CD14-positive monocyte (primary cell): Measurements from ENCODE around the gene WWTR1. TPM values are rescaled to one million over a fixed set of nuclear protein-coding genes. Genes with fewer than 3 reads are reported as not detected.

Experiments
- DNase-seq, 3 donors: peaks; one replicate each; pipeline ENCODE4 v3.0.0-alpha.2; 2011 to 2022
- H2AFZ ChIP-seq: 2 replicates; pipeline ENCODE4 v1.6.0; 2012; ENCODE audit warnings: mild to moderate bottlenecking, low read depth, low read length, inconsistent platforms; ENCODE audit not compliant: insufficient read depth, poor library complexity, severe bottlenecking
- H3K27ac ChIP-seq, 2 donors: 1 replicate in 1 of 2; 2 replicates in 1 of 2; pipeline ENCODE4 v1.5.1; 2012 to 2013; ENCODE audit warnings: low read length in 2 of 2, control low read depth in 1 of 2, inconsistent platforms in 1 of 2, low read depth in 1 of 2, mild to moderate bottlenecking in 1 of 2
- H3K27me3 ChIP-seq, 2 donors: one replicate each; pipeline versions ENCODE4 v1.6.0 to v1.6.1; 2011 to 2013; ENCODE audit warnings: low read length in 2 of 2; ENCODE audit not compliant: control insufficient read depth in 2 of 2, insufficient read depth in 2 of 2
- H3K36me3 ChIP-seq, 2 donors: replicated peaks in 1 of 2; 1 replicate in 1 of 2; 2 replicates in 1 of 2; pipeline versions ENCODE4 v1.5.1 to v1.6.1; 2012 to 2013; ENCODE audit warnings: low read length in 2 of 2, control low read depth in 1 of 2, inconsistent platforms in 1 of 2, mild to moderate bottlenecking in 1 of 2; ENCODE audit not compliant: insufficient read depth in 2 of 2, control insufficient read depth in 1 of 2
- H3K4me1 ChIP-seq, 2 donors: 1 replicate in 1 of 2; 2 replicates in 1 of 2; pipeline versions ENCODE4 v1.5.1 to v1.6.1; 2012 to 2013; ENCODE audit warnings: low read length in 2 of 2, control low read depth in 1 of 2, inconsistent platforms in 1 of 2, mild to moderate bottlenecking in 1 of 2, moderate library complexity in 1 of 2; ENCODE audit not compliant: insufficient read depth in 2 of 2, control insufficient read depth in 1 of 2
- H3K4me2 ChIP-seq: replicated peaks from 2 replicates; pipeline ENCODE3; 2012; ENCODE audit warnings: low read length, moderate library complexity, mild to moderate bottlenecking; ENCODE audit not compliant: poor library complexity, severe bottlenecking; ENCODE audit errors: extremely low read depth
- H3K4me3 ChIP-seq, 3 experiments: fragments of 200-600 bp in 1 of 3; sonication (generic) in 1 of 3; replicated peaks in 1 of 3; 1 replicate in 2 of 3; 2 replicates in 1 of 3; pipeline ENCODE4 v1.5.1; 2011 to 2013; ENCODE audit warnings: low read length in 3 of 3, mild to moderate bottlenecking in 3 of 3, control low read depth in 2 of 3, low read depth in 2 of 3, inconsistent platforms in 1 of 3, moderate library complexity in 1 of 3
- H3K79me2 ChIP-seq: 2 replicates; pipeline ENCODE4 v1.6.0; 2012; ENCODE audit warnings: mild to moderate bottlenecking, control low read depth, inconsistent platforms, low read length, moderate library complexity; ENCODE audit not compliant: insufficient read depth
- H3K9ac ChIP-seq: 2 replicates; pipeline ENCODE4 v1.6.0; 2017; ENCODE audit warnings: low read length, mild to moderate bottlenecking; ENCODE audit not compliant: insufficient read depth, poor library complexity, severe bottlenecking
- H3K9me3 ChIP-seq, 2 donors: replicated peaks in 1 of 2; 1 replicate in 1 of 2; 2 replicates in 1 of 2; pipeline versions ENCODE4 v1.5.1 to v1.6.1; 2012 to 2013; ENCODE audit warnings: low read length in 2 of 2, control low read depth in 1 of 2; ENCODE audit not compliant: control insufficient read depth in 1 of 2, insufficient read depth in 1 of 2
- H4K20me1 ChIP-seq: 2 replicates; pipeline ENCODE4 v1.6.0; 2012; ENCODE audit warnings: mild to moderate bottlenecking, low read length, control low read depth, moderate library complexity; ENCODE audit not compliant: insufficient read depth
- H3K27ac Mint-ChIP-seq, 7 donors: one replicate each; pipeline ENCODE4 v1.8.0; 2020; ENCODE audit warnings: mild to moderate bottlenecking in 7 of 7, mixed read lengths in 7 of 7, moderate library complexity in 6 of 7, inconsistent platforms in 2 of 7
- H3K27me3 Mint-ChIP-seq, 3 donors: one replicate each; pipeline ENCODE4 v1.8.0; 2021 to 2022; ENCODE audit warnings: low read depth in 3 of 3, mild to moderate bottlenecking in 3 of 3, mixed read lengths in 3 of 3, moderate library complexity in 3 of 3, inconsistent platforms in 1 of 3
- H3K36me3 Mint-ChIP-seq, 2 donors: one replicate each; pipeline ENCODE4 v1.8.0; 2020; ENCODE audit warnings: mixed read lengths in 2 of 2, inconsistent platforms in 1 of 2, mild to moderate bottlenecking in 1 of 2
- H3K4me1 Mint-ChIP-seq: one replicate; pipeline ENCODE4 v1.8.0; 2020; ENCODE audit warnings: mild to moderate bottlenecking, mixed read lengths
- H3K4me3 Mint-ChIP-seq, 2 donors: one replicate each; pipeline ENCODE4 v1.8.0; 2020; ENCODE audit warnings: mild to moderate bottlenecking in 2 of 2, mixed read lengths in 2 of 2, moderate library complexity in 1 of 2
- H3K9me3 Mint-ChIP-seq, 7 donors: one replicate each; pipeline ENCODE4 v1.8.0; 2020 to 2022; ENCODE audit warnings: mixed read lengths in 7 of 7, mild to moderate bottlenecking in 6 of 7, moderate library complexity in 6 of 7, inconsistent platforms in 2 of 7
- WGBS: methylation state at CpG from one replicate; pipeline ENCODE4 v1.1.5; 2013; ENCODE audit warnings: missing lambda C conversion rate; ENCODE audit not compliant: insufficient coverage; 5-methylcytosine and 5-hydroxymethylcytosine counted together
- intact Hi-C, 2 donors: fragments of 100-400 bp; cut with micrococcal nuclease; formaldehyde crosslinking; loops; one replicate each; pipeline versions ENCODE4 v1.15.0 to v1.15.1; 2023
- polyA plus RNA-seq, 3 donors: library from polyadenylated mRNA; depleted of rRNA in 1 of 3; unstranded in 2 of 3; stranded (reverse) in 1 of 3; fragments of 300-500 nt in 2 of 3; fragments of >200 nt in 1 of 3; fragmentation: Illumina TruSeq in 2 of 3; gene quantifications; 1 replicate in 2 of 3; 2 replicates in 1 of 3; pipeline ENCODE4 v1.2.3, GENCODE V29; 2012 to 2021
- TF ChIP-seq, protein P1 (sequence below): fragments of 200-600 bp; IDR thresholded peaks from one replicate; pipeline ENCODE4 v1.8.0; 2022; ENCODE audit warnings: antibody characterized with exemption, mild to moderate bottlenecking

Gene WWTR1
- polyA plus RNA-seq, 3 donors, result not detected

DNA sequence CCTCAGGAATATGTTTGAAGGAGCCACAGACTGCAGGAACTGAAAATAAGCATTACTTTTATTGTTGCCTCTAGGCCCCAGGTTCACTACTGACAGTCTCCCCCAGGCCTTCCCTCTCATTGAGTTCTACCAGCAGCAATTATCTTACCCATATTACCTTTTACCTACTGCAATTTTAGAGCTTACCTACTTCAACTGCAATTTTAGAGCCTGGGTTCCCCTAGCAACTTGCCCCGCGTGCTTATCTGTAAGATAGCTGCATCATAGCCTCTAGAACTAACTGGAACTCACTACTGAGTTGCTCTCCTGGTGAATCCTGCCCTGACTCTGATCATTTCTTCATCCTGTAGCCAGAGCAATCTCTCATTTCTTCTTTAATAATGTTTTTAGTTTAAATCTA is 29.2 kb upstream of the WWTR1 start:
- Mint-ChIP-seq H3K36me3 (no peaks in the 10 kb centered on the region), H3K4me3 (peak overlapping the region in 1 of 2 donors; percentile 19), H3K4me1 (no peaks in the 10 kb centered on the region), H3K27ac (no peak overlapping the region), H3K27me3 (peaks cover 11 to 58% (median 28%) of the 10 kb centered on the region in 3 donors), H3K9me3 (peaks cover 5 to 14% (median 6%) of the 10 kb centered on the region in 7 donors)
- no CpG with 5 or more reads among the region's 2 CpGs for whole genome bisulfite sequencing
- Histone ChIP-seq H3K9ac (no peak overlapping the region), H3K79me2 (no peaks in the 10 kb centered on the region), H3K27ac (no peak overlapping the region), H3K4me3 (no peak overlapping the region), H3K4me2 (no peak overlapping the region), H2AFZ (no peak overlapping the region), H4K20me1 (no peaks in the 10 kb centered on the region), H3K36me3 (no peaks in the 10 kb centered on the region), H3K9me3 (peaks cover 0 to 5% of the 10 kb centered on the region in 2 donors), H3K27me3 (peaks cover 16 to 17% of the 10 kb centered on the region in 2 donors), H3K4me1 (no peaks in the 10 kb centered on the region)
- TF ChIP-seq, protein P1, sequence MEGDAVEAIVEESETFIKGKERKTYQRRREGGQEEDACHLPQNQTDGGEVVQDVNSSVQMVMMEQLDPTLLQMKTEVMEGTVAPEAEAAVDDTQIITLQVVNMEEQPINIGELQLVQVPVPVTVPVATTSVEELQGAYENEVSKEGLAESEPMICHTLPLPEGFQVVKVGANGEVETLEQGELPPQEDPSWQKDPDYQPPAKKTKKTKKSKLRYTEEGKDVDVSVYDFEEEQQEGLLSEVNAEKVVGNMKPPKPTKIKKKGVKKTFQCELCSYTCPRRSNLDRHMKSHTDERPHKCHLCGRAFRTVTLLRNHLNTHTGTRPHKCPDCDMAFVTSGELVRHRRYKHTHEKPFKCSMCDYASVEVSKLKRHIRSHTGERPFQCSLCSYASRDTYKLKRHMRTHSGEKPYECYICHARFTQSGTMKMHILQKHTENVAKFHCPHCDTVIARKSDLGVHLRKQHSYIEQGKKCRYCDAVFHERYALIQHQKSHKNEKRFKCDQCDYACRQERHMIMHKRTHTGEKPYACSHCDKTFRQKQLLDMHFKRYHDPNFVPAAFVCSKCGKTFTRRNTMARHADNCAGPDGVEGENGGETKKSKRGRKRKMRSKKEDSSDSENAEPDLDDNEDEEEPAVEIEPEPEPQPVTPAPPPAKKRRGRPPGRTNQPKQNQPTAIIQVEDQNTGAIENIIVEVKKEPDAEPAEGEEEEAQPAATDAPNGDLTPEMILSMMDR, result no peak
- intact Hi-C loops, result no loop called here
- DNase-seq, result no peak

DNA sequence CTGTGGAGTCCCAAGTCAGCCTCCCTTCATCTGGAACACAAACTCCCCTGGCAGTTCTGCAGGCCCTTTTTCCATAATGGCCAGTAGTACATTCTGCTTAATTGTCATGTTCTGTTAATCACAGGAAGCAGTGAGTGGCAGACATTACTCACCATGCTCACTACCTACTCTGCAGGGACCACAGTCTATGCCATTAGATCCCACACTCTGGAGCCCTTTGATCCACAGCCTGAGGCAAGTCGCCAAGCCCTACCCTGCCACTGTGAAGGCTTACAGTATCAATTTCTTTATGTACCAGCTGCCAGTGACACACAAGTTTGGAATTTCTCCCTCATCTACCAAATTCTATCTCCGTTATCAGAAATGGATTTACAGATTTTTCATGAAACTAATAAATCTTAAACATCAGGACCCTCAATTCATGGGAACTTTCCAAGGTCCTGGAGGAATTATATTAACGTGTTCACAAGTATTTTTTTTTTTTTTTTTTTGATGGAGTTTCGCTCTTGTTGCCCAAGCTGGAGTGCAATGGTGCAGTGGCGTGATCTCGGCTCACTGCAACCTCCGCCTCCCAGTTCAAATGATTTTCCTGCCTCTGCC is 20.6 kb upstream of the WWTR1 start:
- Histone ChIP-seq H3K9me3 (no peaks in the 10 kb centered on the region), H3K4me3 (no peak overlapping the region), H3K4me2 (no peak overlapping the region), H3K9ac (no peak overlapping the region), H3K36me3 (no peaks in the 10 kb centered on the region), H3K27me3 (peaks cover 8 to 19% of the 10 kb centered on the region in 2 donors), H3K27ac (no peak overlapping the region), H4K20me1 (no peaks in the 10 kb centered on the region), H3K4me1 (no peaks in the 10 kb centered on the region), H2AFZ (no peak overlapping the region), H3K79me2 (no peaks in the 10 kb centered on the region)
- H3K36me3 Mint-ChIP-seq, result no peaks in the 10 kb centered on the region
- peaks cover 0 to 3% (median 0%) of the 10 kb centered on the region in 7 donors for H3K9me3 Mint-ChIP-seq
- H3K27ac Mint-ChIP-seq, result no peak overlapping the region
- intact Hi-C loops, result no loop called here
- peaks cover 14 to 44% (median 25%) of the 10 kb centered on the region in 3 donors for H3K27me3 Mint-ChIP-seq
- TF ChIP-seq, protein P1, result no peak
- DNase-seq, result no peak
- H3K4me3 Mint-ChIP-seq, result no peak overlapping the region
- H3K4me1 Mint-ChIP-seq, result no peaks in the 10 kb centered on the region
- 91% methylated on average over 1 of the region's 7 CpGs for WGBS
